GM23338 (cell line): ENCODE data around the gene SCN2A. TPM values are rescaled to one million over a fixed set of nuclear protein-coding genes. Genes with fewer than 3 reads are reported as not detected.

Source experiments
- ATAC-seq: fragments of 200-7000 bp; cut with Tn5 transposase; 3 replicates; pipeline ENCODE4 v1.9.1; 2020
- DNase-seq: peaks from one replicate; pipeline ENCODE4 v3.0.0-alpha.2; 2015; ENCODE audit warnings: low spot score
- H2AFZ ChIP-seq: fragments of 200-600 bp; sonication (generic); 2 replicates; pipeline ENCODE4 v1.8.0; 2016; ENCODE audit warnings: antibody characterized with exemption, mild to moderate bottlenecking, moderate library complexity
- H3F3A ChIP-seq: fragments of 200-600 bp; sonication (generic); replicated peaks from 2 replicates; pipeline ENCODE4 v1.8.0; 2017; ENCODE audit warnings: antibody characterized with exemption, mixed run types, low read depth
- H3K27ac ChIP-seq: fragments of 200-600 bp; sonication (generic); 2 replicates; pipeline ENCODE4 v1.6.1; 2016; ENCODE audit warnings: low read depth
- H3K27me3 ChIP-seq: fragments of 200-600 bp; sonication (generic); 2 replicates; pipeline ENCODE4 v1.8.0; 2016; ENCODE audit warnings: mild to moderate bottlenecking, mixed run types, moderate library complexity; ENCODE audit not compliant: insufficient read depth
- H3K36me3 ChIP-seq: fragments of 200-600 bp; sonication (generic); 2 replicates; pipeline ENCODE4 v1.8.0; 2016; ENCODE audit warnings: mild to moderate bottlenecking; ENCODE audit not compliant: insufficient read depth
- H3K4me1 ChIP-seq: fragments of 200-600 bp; sonication (generic); 2 replicates; pipeline ENCODE4 v1.8.0; 2016; ENCODE audit warnings: mild to moderate bottlenecking, moderate library complexity; ENCODE audit not compliant: insufficient read depth
- H3K4me2 ChIP-seq: fragments of 200-600 bp; sonication (generic); 2 replicates; pipeline ENCODE4 v1.7.1; 2017; ENCODE audit warnings: mixed run types
- H3K4me3 ChIP-seq: fragments of 200-600 bp; sonication (generic); 2 replicates; pipeline ENCODE4 v1.6.1; 2016; ENCODE audit warnings: mixed run types
- H3K79me2 ChIP-seq: fragments of 200-600 bp; sonication (generic); replicated peaks from 2 replicates; pipeline ENCODE4 v1.8.0; 2017; ENCODE audit warnings: mild to moderate bottlenecking; ENCODE audit not compliant: insufficient read depth
- H3K9me2 ChIP-seq: fragments of 200-600 bp; sonication (generic); 2 replicates; pipeline ENCODE4 v1.8.0; 2017; ENCODE audit not compliant: insufficient read depth
- H4K20me1 ChIP-seq: fragments of 200-600 bp; sonication (generic); replicated peaks from 2 replicates; pipeline ENCODE4 v1.8.0; 2017; ENCODE audit warnings: mild to moderate bottlenecking; ENCODE audit not compliant: insufficient read depth
- H3K27ac Mint-ChIP-seq: 2 replicates; pipeline ENCODE4 v1.8.0; 2020; ENCODE audit warnings: inconsistent platforms, mild to moderate bottlenecking, moderate library complexity, mixed read lengths
- H3K27me3 Mint-ChIP-seq: 3 replicates; pipeline ENCODE4 v1.8.0; 2022; ENCODE audit warnings: low read depth, mild to moderate bottlenecking, moderate library complexity, mixed read lengths, inconsistent platforms; ENCODE audit not compliant: insufficient read depth, poor library complexity
- H3K36me3 Mint-ChIP-seq: 3 replicates; pipeline ENCODE4 v1.8.0; 2021; ENCODE audit warnings: low read depth, mild to moderate bottlenecking, inconsistent platforms, moderate library complexity, mixed read lengths
- H3K4me1 Mint-ChIP-seq: 3 replicates; pipeline ENCODE4 v1.8.0; 2020; ENCODE audit warnings: mild to moderate bottlenecking, inconsistent platforms, mixed read lengths
- H3K4me3 Mint-ChIP-seq: 3 replicates; pipeline ENCODE4 v1.8.0; 2021; ENCODE audit warnings: moderate library complexity, mild to moderate bottlenecking, inconsistent platforms, mixed read lengths
- H3K9me3 Mint-ChIP-seq: 3 replicates; pipeline ENCODE4 v1.8.0; 2020; ENCODE audit warnings: moderate library complexity, mild to moderate bottlenecking, inconsistent platforms, mixed read lengths
- CREB1 ChIP-seq: fragments of 250-450 bp; sonication (Bioruptor Pico); IDR thresholded peaks from 2 replicates; pipeline ENCODE4 v1.5.0; 2020; ENCODE audit warnings: low read depth, mild to moderate bottlenecking, moderate library complexity
- CTCF ChIP-seq, 2 experiments: fragments of 200-600 bp in 1 of 2; sonication (generic) in 1 of 2; conservative IDR thresholded peaks; 2 replicates each; pipeline versions ENCODE4 v1.5.1 to v1.6.1; 2016 to 2017; ENCODE audit warnings: antibody characterized with exemption in 2 of 2, low read depth in 2 of 2, mild to moderate bottlenecking in 2 of 2, moderate library complexity in 1 of 2
- ETS1 ChIP-seq: IDR thresholded peaks from 2 replicates; pipeline ENCODE4 v1.6.1; 2016; ENCODE audit warnings: antibody characterized with exemption
- EZH2 ChIP-seq: fragments of 200-600 bp; sonication (generic); IDR thresholded peaks from one replicate; pipeline ENCODE4 v1.8.0; 2017; ENCODE audit warnings: antibody characterized with exemption, mild to moderate bottlenecking, low read depth; ENCODE audit not compliant: unreplicated experiment
- EZH2phosphoT487 ChIP-seq: fragments of 200-600 bp; sonication (generic); IDR thresholded peaks from one replicate; pipeline ENCODE4 v1.8.1; 2018; ENCODE audit warnings: antibody characterized with exemption; ENCODE audit not compliant: unreplicated experiment
- JUNB ChIP-seq: IDR thresholded peaks from one replicate; pipeline ENCODE4 v1.6.1; 2016; ENCODE audit warnings: antibody characterized with exemption; ENCODE audit not compliant: unreplicated experiment
- NANOG ChIP-seq: IDR thresholded peaks from 2 replicates; pipeline ENCODE4 v1.6.1; 2016; ENCODE audit warnings: antibody characterized with exemption, borderline replicate concordance
- STAT1 ChIP-seq: IDR thresholded peaks from one replicate; pipeline ENCODE4 v1.6.1; 2016; ENCODE audit warnings: antibody characterized with exemption; ENCODE audit not compliant: unreplicated experiment
- ZNF331 ChIP-seq: fragments of 250-450 bp; sonication (Bioruptor Pico); IDR thresholded peaks from 2 replicates; pipeline ENCODE4 v1.5.0; 2020; ENCODE audit warnings: low read depth, mild to moderate bottlenecking, moderate library complexity
- ZNF462 ChIP-seq: fragments of 250-450 bp; sonication (Bioruptor Pico); IDR thresholded peaks from 2 replicates; pipeline ENCODE4 v1.5.0; 2020; ENCODE audit warnings: mild to moderate bottlenecking, moderate library complexity
- polyA plus RNA-seq: library from polyadenylated mRNA; unstranded; fragments of >200 nt; fragmentation: Nextera tagmentation; extraction: Ambion mirVana; gene quantifications from 2 replicates; pipeline ENCODE4 v1.2.1, GENCODE V29; 2016
- total RNA-seq: library from RNA; depleted of rRNA; stranded (reverse); fragments of >200 nt; shearing (Covaris generic); gene quantifications from 2 replicates; pipeline ENCODE4 v1.2.3, GENCODE V29; 2014

The SCN2A gene
- total and polyA plus RNA-seq, 2 experiments from 2014 or later = 0.45 to 0.52 TPM

- H3K27ac Mint-ChIP-seq = no peak overlapping the region
- Histone ChIP-seq H2AFZ (no peak overlapping the region), H3K79me2 (no peaks in the 10 kb centered on the region), H3K27me3 (no peaks in the 10 kb centered on the region), H3K27ac (no peak overlapping the region), H3K9me2 (no peaks in the 10 kb centered on the region), H4K20me1 (no peaks in the 10 kb centered on the region), H3K4me2 (no peak overlapping the region), H3F3A (no peaks in the 10 kb centered on the region), H3K4me3 (no peak overlapping the region), H3K4me1 (peaks cover 27% of the 10 kb centered on the region), H3K36me3 (no peaks in the 10 kb centered on the region)
- H3K9me3 Mint-ChIP-seq = no peaks in the 10 kb centered on the region
- peaks cover 40% of the 10 kb centered on the region for H3K4me1 Mint-ChIP-seq
- peaks cover 1% of the 10 kb centered on the region for H3K27me3 Mint-ChIP-seq
- TF ChIP-seq CREB1 (CRISPR knock-in tag) = no peak
- no peak for TF ChIP-seq ZNF331
- no peak for TF ChIP-seq EZH2
- TF ChIP-seq NANOG = no peak
- H3K36me3 Mint-ChIP-seq = no peaks in the 10 kb centered on the region
- peak; percentile 41 for ATAC-seq
- H3K4me3 Mint-ChIP-seq = no peak overlapping the region
- peak; percentile 57 for DNase-seq
Measured at GRCh38 chr2:165371356-165371755, 132.1 kb downstream of the SCN2A start.

- H3K4me1 ChIP-seq = peaks cover 27% of the 10 kb centered on the region
Measured at GRCh38 chr2:165373278-165374010, 134.2 kb downstream of the SCN2A start.

More at GRCh38 chr2:165373278-165374010, 134.2 kb downstream of the SCN2A start:
- Histone ChIP-seq H4K20me1 (no peaks in the 10 kb centered on the region), H3K27ac (no peak overlapping the region), H3K4me2 (peak overlapping the region; percentile 2; the same call in 1 of the 2 replicates), H3K4me3 (no peak overlapping the region), H3K27me3 (no peaks in the 10 kb centered on the region), H3K9me2 (no peaks in the 10 kb centered on the region), H3K79me2 (no peaks in the 10 kb centered on the region), H3K36me3 (no peaks in the 10 kb centered on the region), H2AFZ (no peak overlapping the region), H3F3A (no peaks in the 10 kb centered on the region)
- ATAC-seq (peak; percentile 45), DNase-seq (peak; percentile 28)
- TF ChIP-seq JUNB = no peak
- no peak for TF ChIP-seq ZNF462 (CRISPR knock-in tag)
- TF ChIP-seq EZH2phosphoT487 = no peak
- no peak for TF ChIP-seq STAT1
- TF ChIP-seq ETS1 = no peak
- TF ChIP-seq CREB1 (CRISPR knock-in tag) = no peak
- no peak for TF ChIP-seq NANOG
- no peak for TF ChIP-seq CTCF (conservative IDR thresholded peaks at IDR 0.05; ENCODE audit: low read depth in 2 of 2)
- Mint-ChIP-seq H3K36me3 (no peaks in the 10 kb centered on the region), H3K4me1 (peaks cover 38% of the 10 kb centered on the region), H3K4me3 (no peak overlapping the region), H3K27me3 (peaks cover 1% of the 10 kb centered on the region), H3K27ac (peak overlapping the region; percentile 81), H3K9me3 (no peaks in the 10 kb centered on the region)
